Measurements from ENCODE around the gene CTU2.
A peak's percentile ranks its signal among the peaks of the same experiment; 100 is the strongest.

Gene CTU2

GRCh38 chr16:88706229-88706964, at the start of gene CTU2, which contains the start of gene RNF166:
Gene CTU2 (plus strand): TSS chr16:88706503. CDS start chr16:88706531, 28 bp downstream.
Gene RNF166 (minus strand): TSS chr16:88706408. CDS start chr16:88706325, 83 bp downstream.
- ChIA-PET CTCF (interaction anchor here (1.0 to 5.5 kb wide), 6 partner anchors 9 to 73 kb away, joined by 3 to 23 read pairs (median 4); partner anchors contain the start of gene MVD), POLR2A (interaction anchor here (0.6 kb wide), 1 partner anchor 39 kb away, joined by 3 read pairs; no protein-coding TSS in a partner anchor)
- DNase-seq (ENCODE audit: extremely low spot score), result peak; percentile 98
- TF ChIP-seq CTCF (IDR thresholded peaks at IDR 0.05; ENCODE audit: control extremely low read depth, extremely low read depth, low read depth, missing control alignments), result no peak

- DNase-seq (ENCODE audit: extremely low spot score), result no peak
- TF ChIP-seq CTCF (IDR thresholded peaks at IDR 0.05; ENCODE audit: control extremely low read depth, extremely low read depth, low read depth, missing control alignments), result no peak
- CTCF ChIA-PET, result interaction anchor here (1.3 to 1.6 kb wide), 2 partner anchors 15 to 23 kb away, joined by 3 to 5 read pairs; no protein-coding TSS in a partner anchor
- POLR2A ChIA-PET, result interaction anchor here (0.6 kb wide), 1 partner anchor 22 kb away, joined by 4 read pairs; no protein-coding TSS in a partner anchor
Measured at GRCh38 chr16:88657371-88657770, 48.9 kb upstream of the CTU2 start.

- TF ChIP-seq CTCF (IDR thresholded peaks at IDR 0.05; ENCODE audit: control extremely low read depth, extremely low read depth, low read depth, missing control alignments), result no peak
- CTCF ChIA-PET, result interaction anchor here (1.6 kb wide), 1 partner anchor 14 kb away, joined by 5 read pairs; no protein-coding TSS in a partner anchor
- no peak for DNase-seq (ENCODE audit: extremely low spot score)
- POLR2A ChIA-PET, result no interaction called here
Measured at GRCh38 chr16:88658714-88659113, 47.6 kb upstream of the CTU2 start.

GRCh38 chr16:88659160-88659559, 47.1 kb upstream of the CTU2 start:
- no peak for DNase-seq (ENCODE audit: extremely low spot score)
- ChIA-PET CTCF (interaction anchor here (1.6 kb wide), 1 partner anchor 14 kb away, joined by 5 read pairs; no protein-coding TSS in a partner anchor), POLR2A (no interaction called here)
- TF ChIP-seq CTCF (IDR thresholded peaks at IDR 0.05; ENCODE audit: control extremely low read depth, extremely low read depth, low read depth, missing control alignments), result no peak

GRCh38 chr16:88661468-88661867, 44.8 kb upstream of the CTU2 start:
- DNase-seq (ENCODE audit: extremely low spot score), result no peak
- ChIA-PET POLR2A (interaction anchor here (0.5 kb wide), 1 partner anchor 898 kb away, joined by 8 read pairs; no protein-coding TSS in a partner anchor), CTCF (no interaction called here)
- TF ChIP-seq CTCF (IDR thresholded peaks at IDR 0.05; ENCODE audit: control extremely low read depth, extremely low read depth, low read depth, missing control alignments), result no peak

GRCh38 chr16:88662222-88662842, 44.0 kb upstream of the CTU2 start:
- ChIA-PET POLR2A (interaction anchor here (1.0 to 1.3 kb wide), 3 partner anchors 10 to 23 kb away, joined by 3 to 4 read pairs (median 4); no protein-coding TSS in a partner anchor), CTCF (interaction anchor here (0.8 to 2.6 kb wide), 4 partner anchors 10 to 44 kb away, joined by 4 to 9 read pairs (median 6); partner anchors contain the start of genes CTU2 and RNF166)
- no peak for TF ChIP-seq CTCF (IDR thresholded peaks at IDR 0.05; ENCODE audit: control extremely low read depth, extremely low read depth, low read depth, missing control alignments)
- no peak for DNase-seq (ENCODE audit: extremely low spot score)

All from GM10248 (cell line).